Trophoblast cell (in vitro differentiated cells and primary cell): ENCODE measurements around the gene EML6.

Source experiments
- DNase-seq, 2 donors: peaks; one replicate each; pipeline ENCODE4 v3.0.0-alpha.2; 2016
- H2AFZ ChIP-seq: 2 replicates; pipeline ENCODE4 v1.6.1; 2013; ENCODE audit warnings: low read length, moderate library complexity, mild to moderate bottlenecking; ENCODE audit not compliant: insufficient read depth, poor library complexity
- H2AK5ac ChIP-seq: 2 replicates; pipeline ENCODE4 v1.6.1; 2013; ENCODE audit warnings: mild to moderate bottlenecking, low read length
- H2BK120ac ChIP-seq: 2 replicates; pipeline ENCODE4 v1.6.1; 2013; ENCODE audit warnings: low read length, mild to moderate bottlenecking, moderate library complexity; ENCODE audit not compliant: insufficient read depth, poor library complexity
- H2BK12ac ChIP-seq: 2 replicates; pipeline ENCODE4 v1.6.1; 2013; ENCODE audit warnings: mild to moderate bottlenecking, low read length, moderate library complexity
- H2BK5ac ChIP-seq: 2 replicates; pipeline ENCODE4 v1.6.1; 2013; ENCODE audit warnings: low read length, low read depth, moderate library complexity, mild to moderate bottlenecking; ENCODE audit not compliant: poor library complexity
- H3K14ac ChIP-seq: 2 replicates; pipeline ENCODE4 v1.6.1; 2013; ENCODE audit warnings: mild to moderate bottlenecking, low read length
- H3K18ac ChIP-seq: 2 replicates; pipeline ENCODE4 v1.6.1; 2013; ENCODE audit warnings: mild to moderate bottlenecking, low read length
- H3K23ac ChIP-seq: 2 replicates; pipeline ENCODE4 v1.6.1; 2013; ENCODE audit warnings: low read length
- H3K27ac ChIP-seq: 2 replicates; pipeline ENCODE4 v1.5.1; 2013; ENCODE audit warnings: low read depth, mild to moderate bottlenecking, inconsistent platforms, low read length, moderate library complexity
- H3K27me3 ChIP-seq: 2 replicates; pipeline ENCODE4 v1.6.1; 2013; ENCODE audit warnings: inconsistent platforms, mild to moderate bottlenecking, low read length, moderate library complexity; ENCODE audit not compliant: insufficient read depth
- H3K36me3 ChIP-seq, 2 experiments: 1 replicate in 1 of 2; 2 replicates in 1 of 2; pipeline ENCODE4 v1.6.1; 2013; ENCODE audit warnings: low read length in 2 of 2, mild to moderate bottlenecking in 2 of 2, moderate library complexity in 1 of 2; ENCODE audit not compliant: insufficient read depth in 2 of 2, control insufficient read depth in 1 of 2
- H3K4ac ChIP-seq: 2 replicates; pipeline ENCODE4 v1.6.1; 2013; ENCODE audit warnings: low read depth, mild to moderate bottlenecking, low read length, moderate library complexity
- H3K4me1 ChIP-seq, 2 experiments: 1 replicate in 1 of 2; 2 replicates in 1 of 2; pipeline ENCODE4 v1.6.1; 2013; ENCODE audit warnings: low read length in 2 of 2, mild to moderate bottlenecking in 2 of 2, moderate library complexity in 1 of 2; ENCODE audit not compliant: insufficient read depth in 2 of 2, control insufficient read depth in 1 of 2
- H3K4me2 ChIP-seq: 2 replicates; pipeline ENCODE4 v1.6.1; 2013; ENCODE audit warnings: inconsistent platforms, mild to moderate bottlenecking, low read length, moderate library complexity
- H3K4me3 ChIP-seq: 2 replicates; pipeline ENCODE4 v1.5.1; 2013; ENCODE audit warnings: mild to moderate bottlenecking, low read depth, low read length, inconsistent platforms
- H3K79me1 ChIP-seq: one replicate; pipeline ENCODE4 v1.6.1; 2013; ENCODE audit warnings: low read length
- H3K79me2 ChIP-seq: 2 replicates; pipeline ENCODE4 v1.6.1; 2013; ENCODE audit warnings: low read length, mild to moderate bottlenecking; ENCODE audit not compliant: control insufficient read depth, insufficient read depth, poor library complexity
- H3K9ac ChIP-seq: 2 replicates; pipeline ENCODE4 v1.6.1; 2013; ENCODE audit warnings: mild to moderate bottlenecking, low read length
- H3K9me3 ChIP-seq: 2 replicates; pipeline ENCODE4 v1.6.1; 2013; ENCODE audit warnings: low read depth, mild to moderate bottlenecking, control low read depth, inconsistent platforms, low read length; ENCODE audit not compliant: insufficient read depth
- H4K12ac ChIP-seq: 2 replicates; pipeline ENCODE4 v1.6.1; 2013; ENCODE audit warnings: low read depth, mild to moderate bottlenecking, low read length, moderate library complexity
- H4K8ac ChIP-seq: 2 replicates; pipeline ENCODE4 v1.6.1; 2013; ENCODE audit warnings: low read depth, mild to moderate bottlenecking, low read length, moderate library complexity
- H4K91ac ChIP-seq: one replicate; pipeline ENCODE4 v1.6.1; 2013; ENCODE audit warnings: low read depth, mild to moderate bottlenecking, low read length, moderate library complexity
- WGBS: extraction: QIAGEN DNeasy Blood & Tissue Kit; methylation state at CpG from one replicate; pipeline ENCODE4 v1.1.7; 2013; ENCODE audit warnings: missing lambda C conversion rate; ENCODE audit not compliant: insufficient read length, insufficient coverage; ENCODE audit errors: extremely low coverage; 5-methylcytosine and 5-hydroxymethylcytosine counted together

EML6 gene

GRCh38 chr2:54977149-54977548, 253.7 kb downstream of the EML6 start:
- H4K91ac ChIP-seq: no peak overlapping the region
- no peak overlapping the region for H3K9ac ChIP-seq
- no peak overlapping the region for H2AK5ac ChIP-seq

GRCh38 chr2:54979321-54980044, 256.0 kb downstream of the EML6 start:
- Histone ChIP-seq H3K4me1 (no peaks in the 10 kb centered on the region), H3K4ac (no peak overlapping the region), H3K14ac (no peak overlapping the region), H3K79me2 (peaks cover 3% of the 10 kb centered on the region), H3K4me2 (no peak overlapping the region), H2AFZ (no peak overlapping the region), H3K27ac (no peak overlapping the region), H3K4me3 (no peak overlapping the region), H3K36me3 (peaks cover 4 to 8% of the 10 kb centered on the region in 2 experiments), H2BK12ac (no peak overlapping the region), H4K8ac (no peak overlapping the region), H4K12ac (no peak overlapping the region), H3K79me1 (no peaks in the 10 kb centered on the region), H2BK5ac (no peak overlapping the region), H3K27me3 (no peaks in the 10 kb centered on the region), H3K9ac (no peak overlapping the region), H3K23ac (no peak overlapping the region), H2AK5ac (no peak overlapping the region), H4K91ac (no peak overlapping the region), H3K9me3 (no peaks in the 10 kb centered on the region), H3K18ac (no peak overlapping the region), H2BK120ac (no peak overlapping the region)
- peak; percentile 10 to 56 for DNase-seq
- no CpG with 5 or more reads among the region's 4 CpGs for WGBS

More at GRCh38 chr2:54977149-54977548, 253.7 kb downstream of the EML6 start:
- Histone ChIP-seq H2BK12ac (no peak overlapping the region), H3K79me1 (no peaks in the 10 kb centered on the region), H2BK5ac (no peak overlapping the region), H3K4me1 (no peaks in the 10 kb centered on the region), H3K18ac (no peak overlapping the region), H2AFZ (no peak overlapping the region), H3K27me3 (no peaks in the 10 kb centered on the region), H3K9me3 (no peaks in the 10 kb centered on the region), H4K12ac (no peak overlapping the region), H3K23ac (no peak overlapping the region), H3K4me2 (no peak overlapping the region), H2BK120ac (no peak overlapping the region), H3K4me3 (no peak overlapping the region), H3K79me2 (peaks cover 3% of the 10 kb centered on the region), H3K27ac (no peak overlapping the region), H3K36me3 (peaks cover 5 to 8% of the 10 kb centered on the region in 2 experiments), H3K14ac (no peak overlapping the region), H4K8ac (no peak overlapping the region), H3K4ac (no peak overlapping the region)
- no peak for DNase-seq
- WGBS: no CpG with 5 or more reads among the region's 2 CpGs

GRCh38 chr2:54981385-54981784, 257.9 kb downstream of the EML6 start:
- Histone ChIP-seq H3K23ac (no peak overlapping the region), H3K4me3 (no peak overlapping the region), H4K8ac (no peak overlapping the region), H3K4ac (no peak overlapping the region), H3K14ac (no peak overlapping the region), H2BK120ac (no peak overlapping the region), H2BK5ac (no peak overlapping the region), H3K4me2 (no peak overlapping the region), H3K9ac (no peak overlapping the region), H2BK12ac (no peak overlapping the region), H3K79me2 (no peaks in the 10 kb centered on the region), H2AK5ac (no peak overlapping the region), H3K9me3 (no peaks in the 10 kb centered on the region), H4K91ac (no peak overlapping the region), H4K12ac (no peak overlapping the region), H2AFZ (no peak overlapping the region), H3K27me3 (no peaks in the 10 kb centered on the region), H3K27ac (no peak overlapping the region), H3K4me1 (peaks cover 0 to 2% of the 10 kb centered on the region in 2 experiments), H3K18ac (no peak overlapping the region), H3K36me3 (peaks cover 3 to 8% of the 10 kb centered on the region in 2 experiments), H3K79me1 (no peaks in the 10 kb centered on the region)
- DNase-seq: no peak
- WGBS: no CpG with 5 or more reads among the region's 2 CpGs

- Histone ChIP-seq H3K9ac (no peak overlapping the region), H3K4me3 (no peak overlapping the region), H2AK5ac (no peak overlapping the region), H3K4me1 (peaks cover 0 to 2% of the 10 kb centered on the region in 2 experiments), H3K23ac (no peak overlapping the region), H2BK5ac (no peak overlapping the region), H3K4ac (peak overlapping the region; percentile 69), H3K79me2 (no peaks in the 10 kb centered on the region), H2BK120ac (no peak overlapping the region), H3K27ac (no peak overlapping the region), H3K9me3 (no peaks in the 10 kb centered on the region), H4K12ac (no peak overlapping the region), H3K79me1 (no peaks in the 10 kb centered on the region), H3K4me2 (no peak overlapping the region), H3K18ac (no peak overlapping the region), H2BK12ac (no peak overlapping the region), H4K91ac (no peak overlapping the region), H3K27me3 (no peaks in the 10 kb centered on the region), H2AFZ (no peak overlapping the region), H3K36me3 (peaks cover 5 to 8% of the 10 kb centered on the region in 2 experiments), H4K8ac (no peak overlapping the region), H3K14ac (no peak overlapping the region)
- peak in 1 of 2 donors; percentile 20 for DNase-seq
- no CpG with 5 or more reads among the region's 3 CpGs for WGBS
Observed at GRCh38 chr2:54983345-54984220, 260.1 kb downstream of the EML6 start.
